ENCODE data around the gene DIAPH2.
"Not testable (repeated sequence)": the region's sequence is repeated elsewhere in the genome, so short reads cannot be mapped to it uniquely, and the experiment has no call there.

DNA sequence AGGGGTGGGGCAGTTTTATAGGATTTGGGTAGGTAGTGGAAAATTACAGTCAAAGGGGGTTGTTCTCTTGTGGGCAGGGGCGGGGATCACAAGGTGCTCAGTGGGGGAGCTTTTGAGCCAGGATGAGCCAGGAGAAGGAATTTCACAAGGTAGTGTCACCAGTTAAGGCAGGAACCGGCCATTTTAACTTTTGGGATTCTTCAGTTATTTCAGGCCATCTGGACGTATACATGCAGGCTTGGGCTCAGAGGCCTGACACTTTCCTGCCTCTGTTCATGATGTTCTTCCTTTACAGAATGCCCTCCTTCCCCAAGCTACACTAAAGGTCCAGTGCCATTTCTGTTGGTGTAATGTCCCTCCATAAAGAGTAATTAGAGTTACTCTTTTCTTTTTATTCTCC, 157.2 kb downstream of the DIAPH2 start:
- TF ChIP-seq CREB1 (IDR thresholded peaks at IDR 0.05); CREB1 (CRISPR knock-in tag; IDR thresholded peaks at IDR 0.05); ZFX (CRISPR knock-in tag; IDR thresholded peaks at IDR 0.05; ENCODE audit: low read depth): not testable (repeated sequence)

All from HepG2 (cell line).